ENCODE results near the gene CERKL.

The CERKL gene

DNA sequence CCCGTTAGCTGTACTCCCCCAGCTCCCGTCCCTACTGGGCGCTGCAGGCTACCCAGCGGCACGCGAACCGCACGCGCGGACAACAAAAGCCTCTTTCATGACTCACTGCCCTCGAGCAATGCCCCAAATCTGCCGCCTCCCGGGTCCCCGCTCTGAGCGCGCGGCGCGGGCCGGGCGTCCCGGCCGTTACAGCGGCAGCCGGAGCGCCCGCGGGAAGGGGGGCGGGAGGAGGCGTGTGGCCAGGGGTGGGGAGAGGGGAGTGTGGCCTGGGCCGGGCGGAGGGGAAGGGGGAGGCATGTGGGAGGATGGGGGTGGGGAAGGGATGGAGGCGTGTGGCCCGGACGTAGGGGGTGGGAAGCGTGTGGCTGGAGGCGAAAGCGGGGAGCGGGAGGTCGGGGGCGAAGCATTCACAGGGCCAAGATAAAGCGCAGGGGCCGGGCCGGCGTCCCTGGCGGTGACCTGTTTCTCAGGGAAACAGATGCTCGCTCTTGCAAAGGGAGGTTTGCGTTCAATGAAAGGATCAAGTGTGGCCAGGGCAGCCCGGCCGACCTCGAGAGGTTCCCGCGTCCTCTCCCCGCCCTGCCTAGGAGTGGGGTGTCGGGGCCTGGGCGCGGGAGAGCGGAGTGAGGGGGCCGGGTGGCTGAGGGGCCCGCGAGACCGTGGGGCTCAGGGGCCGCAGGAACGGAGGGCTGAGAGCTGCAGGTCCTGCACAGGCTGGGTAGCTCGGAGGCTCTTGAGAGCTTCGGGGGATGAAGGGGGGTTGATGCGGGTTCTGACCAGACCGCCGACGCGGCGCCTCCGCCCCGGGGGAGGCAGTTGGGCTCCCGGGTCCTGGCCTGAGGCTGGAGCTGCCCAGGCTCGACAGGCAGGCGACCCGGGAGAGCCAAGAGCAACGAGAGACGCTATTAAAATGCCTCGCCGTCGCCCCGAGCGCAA lies 26.9 kb upstream of the CERKL start:
- peak overlapping the region; percentile 83 for H3K18ac ChIP-seq (ENCODE audit: low read length)
- no peak overlapping the region for H2BK15ac ChIP-seq (ENCODE audit: low read length)
- H3K36me3 ChIP-seq (replicated peaks in 1 of 2; ENCODE audit: control insufficient read depth in 2 of 2, insufficient read depth in 2 of 2, low read length in 2 of 2): no peaks in the 10 kb centered on the region
- no peak overlapping the region for H4K8ac ChIP-seq (ENCODE audit: low read depth, low read length)
- H3K23ac ChIP-seq (ENCODE audit: low read depth, low read length, poor library complexity): no peak overlapping the region
- H3K4me2 ChIP-seq (ENCODE audit: insufficient read depth, low read length, poor library complexity, severe bottlenecking): peak overlapping the region; percentile 74
- no peak overlapping the region for H3K14ac ChIP-seq (ENCODE audit: low read length)
- H3K9me3 ChIP-seq (replicated peaks in 1 of 2; ENCODE audit: control insufficient read depth in 2 of 2, insufficient read depth in 1 of 2, low read depth in 1 of 2, low read length in 2 of 2): peaks cover 0 to 6% of the 10 kb centered on the region in 2 donors
- H3K4me3 ChIP-seq (ENCODE audit: low read length in 2 of 2): peak overlapping the region; percentile 24 to 69
- H3K9ac ChIP-seq (ENCODE audit: low read depth, low read length, poor library complexity): no peak overlapping the region
- no CpG with 5 or more reads among the region's 85 CpGs for WGBS, 2 donors (ENCODE audit: extremely low coverage in 2 of 2, insufficient read length in 2 of 2, insufficient replicate concordance in 1 of 2)
- peaks cover 20 to 94% (median 77%) of the 10 kb centered on the region in 3 experiments for H3K27me3 ChIP-seq (ENCODE audit: control insufficient read depth in 3 of 3, insufficient read depth in 3 of 3, low read depth in 1 of 3, low read length in 3 of 3)
- no peaks in the 10 kb centered on the region for H3K79me1 ChIP-seq (ENCODE audit: low read depth, low read length)
- no peak overlapping the region for H3K27ac ChIP-seq (replicated peaks; ENCODE audit: low read length)
- peak overlapping the region; percentile 87 for H2AFZ ChIP-seq (ENCODE audit: low read length)
- H4K91ac ChIP-seq (ENCODE audit: low read depth, low read length, poor library complexity): no peak overlapping the region
- H2BK120ac ChIP-seq (ENCODE audit: low read depth, low read length): no peak overlapping the region
- no peak overlapping the region for H2BK12ac ChIP-seq (ENCODE audit: low read length)
- H3K4me1 ChIP-seq (ENCODE audit: control insufficient read depth in 2 of 2, insufficient read depth in 1 of 2, low read depth in 1 of 2, low read length in 2 of 2): peaks cover 13 to 15% of the 10 kb centered on the region in 2 donors
- no peak overlapping the region for H3K4ac ChIP-seq (ENCODE audit: low read length)
- no peak overlapping the region for H2AK5ac ChIP-seq (ENCODE audit: low read depth, low read length)
- peak; percentile 85 for DNase-seq (ENCODE audit: low spot score)
- H2BK5ac ChIP-seq (ENCODE audit: low read length): no peak overlapping the region

DNA sequence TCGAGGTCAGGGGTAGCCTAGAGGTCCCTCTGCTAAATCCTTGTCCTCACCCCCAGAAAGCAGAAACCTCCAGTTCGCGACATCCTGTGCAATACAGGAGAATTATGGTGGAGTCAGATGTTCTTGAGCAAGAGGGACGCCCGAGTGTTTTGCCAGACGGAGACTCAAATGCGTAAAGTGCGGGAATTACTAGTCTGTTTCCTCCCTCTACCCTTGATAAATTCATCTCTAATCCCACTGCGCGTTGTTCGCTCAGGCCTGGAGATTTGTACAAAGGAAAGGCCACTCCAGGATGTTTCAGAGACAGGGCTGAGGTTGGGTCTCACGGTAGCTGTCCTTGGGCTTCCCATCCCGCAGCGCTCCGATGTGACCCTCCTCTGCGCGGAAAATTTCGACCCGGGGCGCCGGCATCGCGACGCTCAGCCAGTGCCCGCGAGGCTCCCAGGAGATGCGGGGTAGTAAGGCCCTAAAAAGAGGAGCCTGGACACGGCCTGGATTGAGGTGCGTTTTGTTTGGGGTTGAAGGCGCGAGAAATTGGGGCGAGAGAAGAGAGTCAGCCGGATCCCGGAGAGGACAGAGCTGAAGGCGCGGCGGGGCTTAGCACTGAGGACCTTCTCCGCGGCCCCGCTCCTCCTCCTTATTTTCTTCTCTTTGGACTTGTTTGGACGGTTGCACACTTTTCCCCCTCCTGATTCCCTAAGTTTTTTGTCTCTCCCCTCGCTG lies 26.1 kb upstream of the CERKL start:
- no peak overlapping the region for H3K27ac ChIP-seq (replicated peaks; ENCODE audit: low read length)
- H3K9me3 ChIP-seq (replicated peaks in 1 of 2; ENCODE audit: control insufficient read depth in 2 of 2, insufficient read depth in 1 of 2, low read depth in 1 of 2, low read length in 2 of 2): peaks cover 2 to 6% of the 10 kb centered on the region in 2 donors
- no peak overlapping the region for H3K9ac ChIP-seq (ENCODE audit: low read depth, low read length, poor library complexity)
- no peak for DNase-seq (ENCODE audit: low spot score)
- H2BK120ac ChIP-seq (ENCODE audit: low read depth, low read length): no peak overlapping the region
- H3K4me3 ChIP-seq (ENCODE audit: low read length in 2 of 2): peak overlapping the region; percentile 14 to 69
- no peak overlapping the region for H3K4ac ChIP-seq (ENCODE audit: low read length)
- peaks cover 13 to 15% of the 10 kb centered on the region in 2 donors for H3K4me1 ChIP-seq (ENCODE audit: control insufficient read depth in 2 of 2, insufficient read depth in 1 of 2, low read depth in 1 of 2, low read length in 2 of 2)
- no peak overlapping the region for H2BK5ac ChIP-seq (ENCODE audit: low read length)
- WGBS, 2 donors (ENCODE audit: extremely low coverage in 2 of 2, insufficient read length in 2 of 2, insufficient replicate concordance in 1 of 2): no CpG with 5 or more reads among the region's 42 CpGs
- H3K14ac ChIP-seq (ENCODE audit: low read length): no peak overlapping the region
- peaks cover 28 to 96% (median 86%) of the 10 kb centered on the region in 3 experiments for H3K27me3 ChIP-seq (ENCODE audit: control insufficient read depth in 3 of 3, insufficient read depth in 3 of 3, low read depth in 1 of 3, low read length in 3 of 3)
- no peaks in the 10 kb centered on the region for H3K36me3 ChIP-seq (replicated peaks in 1 of 2; ENCODE audit: control insufficient read depth in 2 of 2, insufficient read depth in 2 of 2, low read length in 2 of 2)
- peak overlapping the region; percentile 74 for H3K4me2 ChIP-seq (ENCODE audit: insufficient read depth, low read length, poor library complexity, severe bottlenecking)
- no peak overlapping the region for H4K8ac ChIP-seq (ENCODE audit: low read depth, low read length)
- H3K18ac ChIP-seq (ENCODE audit: low read length): peak overlapping the region; percentile 0
- H3K23ac ChIP-seq (ENCODE audit: low read depth, low read length, poor library complexity): no peak overlapping the region
- no peak overlapping the region for H4K91ac ChIP-seq (ENCODE audit: low read depth, low read length, poor library complexity)
- no peaks in the 10 kb centered on the region for H3K79me1 ChIP-seq (ENCODE audit: low read depth, low read length)
- no peak overlapping the region for H2AK5ac ChIP-seq (ENCODE audit: low read depth, low read length)
- H2BK15ac ChIP-seq (ENCODE audit: low read length): no peak overlapping the region
- peak overlapping the region; percentile 87 for H2AFZ ChIP-seq (ENCODE audit: low read length)
- H2BK12ac ChIP-seq (ENCODE audit: low read length): no peak overlapping the region

DNA sequence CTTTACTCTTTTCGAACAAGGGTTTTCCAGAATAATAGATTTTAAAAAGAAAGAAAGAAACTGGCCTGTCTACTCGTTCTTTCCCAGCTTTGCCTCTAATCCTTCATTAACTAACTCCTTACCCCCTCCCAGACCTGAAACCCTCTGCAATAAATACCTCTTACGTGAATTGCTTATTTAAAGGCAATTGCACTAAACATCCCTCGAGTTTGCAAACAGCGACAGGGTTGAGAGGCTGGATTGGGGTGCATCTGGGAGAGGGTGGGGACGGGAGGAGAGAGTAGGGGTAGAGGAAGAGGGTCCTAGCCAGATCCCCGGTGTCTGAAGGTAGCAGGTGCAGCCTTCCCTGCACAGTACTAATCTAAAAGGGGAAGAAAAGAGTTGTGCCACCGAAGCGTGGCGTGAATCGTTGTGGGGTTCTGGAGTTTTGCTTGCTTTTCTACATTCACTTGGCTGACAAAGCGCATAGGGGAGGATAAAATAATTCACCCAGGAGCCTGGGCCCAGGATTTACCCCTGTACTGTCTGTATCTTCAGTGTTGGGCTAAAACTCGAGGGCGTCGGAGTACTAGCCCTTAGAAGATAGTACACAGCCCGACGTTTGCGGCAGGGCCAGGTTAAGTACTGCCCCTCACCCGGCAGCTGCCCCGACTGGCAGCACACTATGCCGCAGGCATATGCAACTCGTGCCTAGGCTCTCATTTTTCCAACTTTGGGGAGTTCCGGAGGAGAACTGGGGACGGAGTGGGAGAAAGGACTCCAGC lies 25.3 kb upstream of the CERKL start:
- no peak overlapping the region for H4K8ac ChIP-seq (ENCODE audit: low read depth, low read length)
- peaks cover 2 to 6% of the 10 kb centered on the region in 2 donors for H3K9me3 ChIP-seq (replicated peaks in 1 of 2; ENCODE audit: control insufficient read depth in 2 of 2, insufficient read depth in 1 of 2, low read depth in 1 of 2, low read length in 2 of 2)
- H2AK5ac ChIP-seq (ENCODE audit: low read depth, low read length): no peak overlapping the region
- H3K4me3 ChIP-seq (ENCODE audit: low read length in 2 of 2): no peak overlapping the region
- no peak overlapping the region for H3K9ac ChIP-seq (ENCODE audit: low read depth, low read length, poor library complexity)
- H3K18ac ChIP-seq (ENCODE audit: low read length): no peak overlapping the region
- no peak overlapping the region for H3K4ac ChIP-seq (ENCODE audit: low read length)
- H2BK12ac ChIP-seq (ENCODE audit: low read length): no peak overlapping the region
- H3K14ac ChIP-seq (ENCODE audit: low read length): no peak overlapping the region
- no peak overlapping the region for H4K91ac ChIP-seq (ENCODE audit: low read depth, low read length, poor library complexity)
- H2BK15ac ChIP-seq (ENCODE audit: low read length): no peak overlapping the region
- H2BK120ac ChIP-seq (ENCODE audit: low read depth, low read length): no peak overlapping the region
- no peak for DNase-seq (ENCODE audit: low spot score)
- H3K27ac ChIP-seq (replicated peaks; ENCODE audit: low read length): no peak overlapping the region
- H3K23ac ChIP-seq (ENCODE audit: low read depth, low read length, poor library complexity): no peak overlapping the region
- H3K4me1 ChIP-seq (ENCODE audit: control insufficient read depth in 2 of 2, insufficient read depth in 1 of 2, low read depth in 1 of 2, low read length in 2 of 2): peaks cover 13 to 17% of the 10 kb centered on the region in 2 donors
- WGBS, 2 donors (ENCODE audit: extremely low coverage in 2 of 2, insufficient read length in 2 of 2, insufficient replicate concordance in 1 of 2): no CpG with 5 or more reads among the region's 24 CpGs
- H3K36me3 ChIP-seq (replicated peaks in 1 of 2; ENCODE audit: control insufficient read depth in 2 of 2, insufficient read depth in 2 of 2, low read length in 2 of 2): no peaks in the 10 kb centered on the region
- no peak overlapping the region for H3K4me2 ChIP-seq (ENCODE audit: insufficient read depth, low read length, poor library complexity, severe bottlenecking)
- H3K27me3 ChIP-seq (ENCODE audit: control insufficient read depth in 3 of 3, insufficient read depth in 3 of 3, low read depth in 1 of 3, low read length in 3 of 3): peaks cover 30 to 96% (median 86%) of the 10 kb centered on the region in 3 experiments
- no peak overlapping the region for H2BK5ac ChIP-seq (ENCODE audit: low read length)
- no peaks in the 10 kb centered on the region for H3K79me1 ChIP-seq (ENCODE audit: low read depth, low read length)
- no peak overlapping the region for H2AFZ ChIP-seq (ENCODE audit: low read length)

All from neuronal stem cell (in vitro differentiated cells).